HAP-1 (cell line): ENCODE results near the gene ATF5.
"Not testable (repeated sequence)": the region's sequence is repeated elsewhere in the genome, so short reads cannot be mapped to it uniquely, and the experiment has no call there.

Experiments used
- DNase-seq, 2 experiments: peaks; one replicate each; pipeline ENCODE4 v3.0.0-alpha.2; 2016 to 2020; ENCODE audit warnings: low spot score in 2 of 2
- H3K27me3 ChIP-seq: fragments of 250-450 bp; sonication (Bioruptor Pico); 2 replicates; pipeline ENCODE4 v1.5.1; 2020; ENCODE audit warnings: low read depth, mild to moderate bottlenecking, moderate library complexity
- H3K36me3 ChIP-seq: fragments of 250-450 bp; sonication (Bioruptor Pico); replicated peaks from 2 replicates; pipeline ENCODE4 v1.5.1; 2020; ENCODE audit warnings: mild to moderate bottlenecking
- H3K4me1 ChIP-seq: fragments of 250-450 bp; sonication (Bioruptor Pico); 2 replicates; pipeline ENCODE4 v1.5.1; 2020; ENCODE audit warnings: mild to moderate bottlenecking
- H3K4me3 ChIP-seq: fragments of 250-450 bp; sonication (Bioruptor Pico); 2 replicates; pipeline ENCODE4 v1.5.1; 2020; ENCODE audit warnings: mild to moderate bottlenecking, moderate library complexity
- H3K9me3 ChIP-seq: fragments of 250-450 bp; sonication (Bioruptor Pico); 2 replicates; pipeline ENCODE4 v1.5.1; 2020; ENCODE audit warnings: mild to moderate bottlenecking, moderate library complexity
- in situ Hi-C: fragments of 300-500 bp; cut with MboI; formaldehyde crosslinking; loops from 3 replicates; pipeline ENCODE4 v1.14.3; 2020; ENCODE audit warnings: low sequenced_read_pairs, inconsistent platforms, mixed read lengths

ATF5 gene

DNA sequence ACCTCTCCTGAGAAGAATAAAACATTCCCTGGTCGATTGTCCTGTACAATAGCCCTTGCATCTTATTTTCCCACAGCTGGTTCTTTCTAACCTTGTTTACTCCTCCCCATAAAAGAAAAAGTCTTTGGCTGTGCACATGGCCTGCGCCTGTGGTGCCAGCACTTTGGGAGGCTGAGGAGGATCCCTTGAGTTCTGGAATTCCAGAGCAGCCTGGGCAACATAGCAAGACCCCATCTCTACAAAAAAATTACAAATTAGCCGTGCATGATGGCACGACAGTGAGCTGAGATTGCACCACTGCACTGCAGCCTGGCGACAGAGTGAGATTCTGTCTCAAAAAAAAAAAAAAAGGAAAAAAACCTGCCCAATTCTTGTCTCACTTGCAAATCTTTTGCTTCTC lies 7.5 kb downstream of the ATF5 start:
- Histone ChIP-seq H3K27me3 (no peaks in the 10 kb centered on the region), H3K36me3 (no peaks in the 10 kb centered on the region), H3K4me3 (no peak overlapping the region), H3K4me1 (peaks cover 3% of the 10 kb centered on the region), H3K9me3 (no peaks in the 10 kb centered on the region)
- in situ Hi-C loops, result loop anchor here (5.0 kb wide), 1 partner anchor 46 kb away; no protein-coding TSS in a partner anchor
- DNase-seq, result no peak

DNA sequence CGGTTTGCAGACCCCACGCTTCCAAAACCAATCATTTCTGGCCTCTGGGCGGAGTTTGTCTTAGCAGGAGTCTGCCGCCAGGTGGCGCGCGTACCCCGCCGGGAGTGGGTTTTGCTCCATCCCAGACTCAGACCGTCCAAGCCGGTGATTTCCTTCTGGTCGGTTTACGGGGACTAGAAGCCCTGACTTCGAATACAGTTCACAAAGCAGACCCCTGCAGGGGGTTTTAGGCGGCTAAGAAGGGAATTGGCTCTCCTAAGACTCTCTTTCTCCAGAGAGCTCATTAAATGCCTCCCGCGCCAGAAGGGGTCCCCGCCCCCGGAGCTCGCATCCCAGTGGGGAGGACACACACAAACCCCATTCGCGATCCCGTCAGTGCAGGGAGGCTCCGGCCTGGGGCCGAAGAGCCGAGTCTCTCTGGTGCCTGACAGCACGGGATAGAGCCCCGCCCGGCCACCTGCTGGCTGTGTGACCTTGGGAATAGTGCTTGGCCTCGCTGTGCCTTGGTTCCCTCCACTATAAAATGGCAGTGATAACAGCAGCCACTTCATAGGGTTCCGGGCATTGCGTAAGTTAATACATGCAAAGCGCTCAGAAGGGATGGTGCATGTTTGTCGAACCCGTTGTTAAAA lies 8.9 kb downstream of the ATF5 start:
- Histone ChIP-seq H3K36me3 (no peaks in the 10 kb centered on the region), H3K27me3 (peaks cover 4% of the 10 kb centered on the region; the same call in 1 of the 2 replicates), H3K4me1 (peaks cover 3% of the 10 kb centered on the region), H3K9me3 (no peaks in the 10 kb centered on the region), H3K4me3 (peak overlapping the region; percentile 30)
- peak; percentile 70 to 90 for DNase-seq
- in situ Hi-C loops, result loop anchor here (5.0 kb wide), 1 partner anchor 44 kb away; no protein-coding TSS in a partner anchor

DNA sequence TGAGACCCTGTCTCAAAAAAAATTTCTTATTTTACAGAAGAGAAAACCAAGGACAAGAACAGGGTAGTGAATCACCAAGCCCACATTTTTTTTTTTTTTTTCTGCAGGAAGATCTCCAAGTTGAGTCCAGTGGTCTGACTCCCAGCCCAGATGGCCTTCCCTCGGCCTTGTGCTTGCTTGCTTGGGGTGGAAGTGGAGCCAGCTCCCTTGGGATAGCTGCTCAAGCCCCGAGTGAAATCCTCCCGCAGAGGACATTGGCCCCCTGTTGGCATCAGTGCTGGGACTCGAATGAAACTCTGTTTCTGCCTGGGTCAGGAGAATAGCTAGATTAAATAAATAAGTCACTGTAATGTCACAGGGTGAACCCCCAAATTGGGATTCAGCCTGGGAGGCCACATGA lies 9.7 kb downstream of the ATF5 start:
- in situ Hi-C loops, result loop anchor here (5.0 kb wide), 1 partner anchor 44 kb away; no protein-coding TSS in a partner anchor
- Histone ChIP-seq H3K9me3 (no peaks in the 10 kb centered on the region), H3K27me3 (peaks cover 12% of the 10 kb centered on the region; the same call in 1 of the 2 replicates), H3K36me3 (no peaks in the 10 kb centered on the region), H3K4me1 (peaks cover 3% of the 10 kb centered on the region), H3K4me3 (no peak overlapping the region)
- no peak for DNase-seq

DNA sequence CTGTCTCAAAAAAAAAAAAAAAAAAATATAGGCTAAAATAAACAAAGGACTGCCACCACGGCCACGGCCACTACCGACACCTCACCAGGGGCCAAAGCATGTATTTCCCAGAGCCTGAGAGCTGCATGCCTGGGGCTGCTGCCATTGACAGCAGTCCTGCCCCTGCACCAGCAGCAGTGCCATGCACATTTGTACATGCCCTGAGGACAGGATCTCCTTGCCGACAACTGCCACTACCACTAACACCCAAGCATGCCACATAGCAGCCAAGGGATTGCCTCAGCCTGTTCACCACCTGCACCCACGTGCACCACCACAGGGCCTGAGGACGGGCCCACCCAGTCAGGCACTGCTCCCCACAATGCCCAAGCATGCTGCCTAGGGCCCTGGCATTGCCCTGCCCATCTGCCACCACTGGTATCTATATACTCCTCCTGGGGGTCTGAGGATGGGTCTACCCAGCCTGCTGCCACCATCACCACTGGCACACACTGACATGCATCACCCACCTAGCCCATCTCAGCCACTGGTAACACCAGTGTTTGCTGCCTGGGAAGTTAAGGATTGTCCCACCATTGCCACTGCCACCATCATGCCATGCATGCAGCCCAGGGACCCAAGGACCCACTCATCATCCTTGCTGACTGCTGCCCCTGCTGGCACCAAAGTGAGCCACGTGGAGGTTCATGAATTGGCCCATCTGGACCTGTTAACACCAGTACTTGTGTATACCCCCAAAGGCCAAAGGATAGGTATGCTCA lies 10.9 kb downstream of the ATF5 start:
- Histone ChIP-seq H3K36me3 (no peaks in the 10 kb centered on the region), H3K27me3 (peaks cover 14% of the 10 kb centered on the region; the same call in 1 of the 2 replicates)
- in situ Hi-C loops, result loop anchor here (5.0 kb wide), 1 partner anchor 42 kb away; no protein-coding TSS in a partner anchor

DNA sequence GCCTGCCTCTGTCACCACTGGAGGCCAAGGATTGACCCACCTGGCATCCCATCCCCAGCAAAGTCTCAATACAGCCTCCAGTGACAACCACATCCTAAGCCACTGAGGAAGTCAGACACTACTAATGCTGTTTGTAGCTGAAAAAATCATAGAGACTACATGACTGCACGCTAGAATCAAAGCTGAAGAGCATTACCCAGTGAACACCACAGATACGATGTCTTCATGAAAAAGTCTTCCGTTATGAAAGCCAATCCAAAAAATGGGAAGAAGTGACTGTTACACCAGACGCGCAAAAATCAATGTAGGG lies 11.4 kb downstream of the ATF5 start:
- Histone ChIP-seq H3K4me1 (peaks cover 3% of the 10 kb centered on the region), H3K27me3 (peaks cover 14% of the 10 kb centered on the region; the same call in 1 of the 2 replicates), H3K36me3 (no peaks in the 10 kb centered on the region), H3K4me3 (no peak overlapping the region), H3K9me3 (no peaks in the 10 kb centered on the region)
- in situ Hi-C loops, result no loop called here
- DNase-seq, result no peak

More for the DNA sequence above, 10.9 kb downstream of the ATF5 start:
- peaks cover 3% of the 10 kb centered on the region for H3K4me1 ChIP-seq
- no peak for DNase-seq
- H3K9me3 ChIP-seq, result no peaks in the 10 kb centered on the region
- H3K4me3 ChIP-seq, result no peak overlapping the region

DNA sequence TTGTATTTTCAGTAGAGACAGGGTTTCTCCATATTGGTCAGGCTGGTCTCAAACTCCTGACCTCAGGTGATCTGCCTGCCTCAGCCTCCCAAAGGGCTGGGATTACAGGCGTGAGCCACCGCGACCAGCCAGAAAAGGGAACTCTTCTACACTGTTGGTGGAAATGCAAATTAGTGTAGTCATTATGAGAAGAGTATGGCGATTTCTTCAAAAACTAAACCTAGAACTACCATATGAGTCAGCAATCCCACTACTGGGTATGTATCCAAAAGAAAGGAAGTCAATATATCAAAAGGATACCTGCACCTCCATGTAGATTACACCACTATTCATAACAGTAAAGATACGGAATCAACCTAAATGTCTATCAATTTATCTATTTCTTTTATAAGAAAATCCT lies 15.6 kb downstream of the ATF5 start:
- H3K4me3 ChIP-seq, H3K4me1 ChIP-seq, in situ Hi-C loops, DNase-seq, H3K36me3 ChIP-seq, H3K9me3 ChIP-seq: not testable (repeated sequence)
- H3K27me3 ChIP-seq, result peaks cover 14% of the 10 kb centered on the region; the same call in 1 of the 2 replicates

DNA sequence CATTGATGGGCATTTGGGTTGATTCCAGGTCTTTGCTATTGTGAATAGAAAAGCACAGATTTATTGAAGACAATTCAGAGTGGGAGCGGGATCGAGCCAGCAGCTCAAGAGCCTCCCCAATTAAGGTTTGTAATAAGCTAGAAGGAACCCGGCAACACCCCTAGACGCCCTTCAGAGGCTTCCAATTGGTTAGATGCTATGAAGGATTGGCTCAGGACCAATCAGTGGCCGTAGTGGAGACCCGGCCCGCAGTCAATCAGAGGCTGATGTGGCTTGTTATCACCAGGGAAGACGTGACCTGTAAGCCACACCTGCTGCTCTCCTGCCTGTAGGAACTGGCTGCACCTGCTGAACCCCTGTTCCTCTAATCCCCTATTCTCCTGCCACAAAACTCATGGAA lies 17.4 kb downstream of the ATF5 start:
- H3K4me3 ChIP-seq, result no peak overlapping the region
- DNase-seq, result no peak
- peaks cover 14% of the 10 kb centered on the region; the same call in 1 of the 2 replicates for H3K27me3 ChIP-seq
- in situ Hi-C loops, result no loop called here
- H3K36me3 ChIP-seq, result no peaks in the 10 kb centered on the region
- H3K4me1 ChIP-seq, result no peaks in the 10 kb centered on the region
- H3K9me3 ChIP-seq, result no peaks in the 10 kb centered on the region

DNA sequence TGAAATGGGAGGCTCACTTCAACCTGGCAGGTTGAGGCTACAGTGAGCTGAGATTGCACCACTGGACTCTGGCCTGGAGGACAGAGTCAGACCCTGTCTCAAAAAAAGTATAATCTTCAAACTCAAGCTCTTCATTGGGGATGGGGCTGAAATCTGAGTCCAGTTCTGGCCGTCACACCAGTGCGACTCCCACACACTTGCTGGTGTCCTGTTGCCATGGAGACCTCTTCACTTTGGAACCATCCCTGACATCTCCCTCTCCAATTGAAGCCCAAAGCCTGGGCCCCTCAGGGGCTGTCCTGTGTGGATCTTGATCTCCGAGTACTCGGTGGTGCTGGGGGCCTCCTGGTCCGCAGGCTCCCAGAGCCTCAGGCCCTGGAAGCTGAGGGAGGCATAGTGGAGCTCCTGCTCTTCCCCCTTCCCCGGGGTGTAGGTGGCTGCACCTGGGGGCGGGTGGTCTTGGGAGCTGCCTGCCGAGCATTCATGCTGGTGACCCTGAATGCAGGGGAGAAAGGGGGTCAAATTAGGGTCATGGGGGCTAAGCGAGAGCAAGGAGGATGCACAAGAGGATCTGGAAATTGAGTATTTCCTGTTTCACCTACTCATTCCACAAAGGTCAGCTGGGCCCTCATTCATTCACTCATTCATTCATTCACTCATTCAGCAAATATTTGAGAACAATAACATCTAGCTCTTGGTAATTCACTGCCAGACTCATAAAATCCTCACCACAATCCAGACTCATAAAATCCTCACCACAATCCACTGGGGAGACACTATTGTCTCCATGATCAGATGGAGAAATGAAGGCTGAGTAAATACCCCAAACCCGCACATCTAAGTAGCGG lies 21.0 kb downstream of the ATF5 start:
- no peak for DNase-seq

DNA sequence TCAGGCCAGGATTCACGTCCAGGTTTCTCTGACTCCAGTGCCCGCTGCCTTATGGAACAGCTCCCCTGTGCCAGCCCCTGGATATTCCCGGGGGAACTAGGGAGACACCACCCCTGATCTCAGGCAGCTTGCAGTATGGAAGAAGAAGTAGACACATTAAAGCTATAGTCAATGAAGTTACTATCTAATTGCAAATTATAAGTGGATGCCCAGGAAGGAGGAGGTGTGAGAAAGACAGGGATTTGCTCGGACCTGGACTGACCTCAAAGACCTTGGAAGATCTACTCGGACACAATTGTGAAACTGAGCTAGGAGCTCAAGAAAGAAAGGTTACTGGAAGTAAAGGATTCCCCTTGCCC lies 21.6 kb downstream of the ATF5 start:
- H3K27me3 ChIP-seq, result no peaks in the 10 kb centered on the region
- no peaks in the 10 kb centered on the region for H3K4me1 ChIP-seq
- no peak for DNase-seq
- H3K36me3 ChIP-seq, result no peaks in the 10 kb centered on the region
- no peak overlapping the region for H3K4me3 ChIP-seq
- H3K9me3 ChIP-seq, result peaks cover 6% of the 10 kb centered on the region; the same call in 1 of the 2 replicates
- in situ Hi-C loops, result no loop called here

More for the DNA sequence above, 21.0 kb downstream of the ATF5 start:
- Histone ChIP-seq H3K36me3 (no peaks in the 10 kb centered on the region), H3K9me3 (peaks cover 6% of the 10 kb centered on the region; the same call in 1 of the 2 replicates), H3K4me1 (no peaks in the 10 kb centered on the region), H3K4me3 (no peak overlapping the region), H3K27me3 (no peaks in the 10 kb centered on the region)
- in situ Hi-C loops, result no loop called here

DNA sequence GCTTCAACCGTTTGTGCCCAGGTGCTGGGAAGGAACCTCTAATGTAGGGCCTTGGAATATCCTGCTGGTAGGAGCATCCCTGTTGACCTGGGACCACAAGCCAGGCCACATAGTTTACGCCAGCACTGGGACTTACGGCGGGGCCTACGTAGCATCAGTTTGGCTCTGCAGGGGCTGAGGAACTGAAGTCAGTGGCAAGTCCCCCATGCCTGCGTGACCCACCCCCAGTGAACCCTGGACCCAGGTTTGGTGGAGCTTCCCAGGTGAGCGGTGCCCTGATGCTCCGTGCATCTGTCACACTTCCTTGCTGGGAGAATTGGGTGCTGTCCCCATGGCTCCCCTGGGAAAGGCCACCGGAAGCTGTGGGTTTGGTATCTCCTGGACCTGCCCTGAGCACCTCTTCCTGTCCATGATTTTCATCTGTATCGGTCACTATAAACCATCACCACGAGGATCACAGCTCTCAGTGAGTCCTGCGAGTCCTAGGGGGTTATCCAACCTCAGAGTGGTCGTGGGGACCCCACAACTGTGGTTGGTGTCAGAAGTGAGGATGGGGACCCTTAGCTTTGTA lies 22.0 kb downstream of the ATF5 start:
- no peaks in the 10 kb centered on the region for H3K4me1 ChIP-seq
- peaks cover 6% of the 10 kb centered on the region; the same call in 1 of the 2 replicates for H3K9me3 ChIP-seq
- H3K36me3 ChIP-seq, result no peaks in the 10 kb centered on the region
- H3K4me3 ChIP-seq, result no peak overlapping the region
- no peaks in the 10 kb centered on the region for H3K27me3 ChIP-seq
- in situ Hi-C loops, result no loop called here
- DNase-seq, result no peak

DNA sequence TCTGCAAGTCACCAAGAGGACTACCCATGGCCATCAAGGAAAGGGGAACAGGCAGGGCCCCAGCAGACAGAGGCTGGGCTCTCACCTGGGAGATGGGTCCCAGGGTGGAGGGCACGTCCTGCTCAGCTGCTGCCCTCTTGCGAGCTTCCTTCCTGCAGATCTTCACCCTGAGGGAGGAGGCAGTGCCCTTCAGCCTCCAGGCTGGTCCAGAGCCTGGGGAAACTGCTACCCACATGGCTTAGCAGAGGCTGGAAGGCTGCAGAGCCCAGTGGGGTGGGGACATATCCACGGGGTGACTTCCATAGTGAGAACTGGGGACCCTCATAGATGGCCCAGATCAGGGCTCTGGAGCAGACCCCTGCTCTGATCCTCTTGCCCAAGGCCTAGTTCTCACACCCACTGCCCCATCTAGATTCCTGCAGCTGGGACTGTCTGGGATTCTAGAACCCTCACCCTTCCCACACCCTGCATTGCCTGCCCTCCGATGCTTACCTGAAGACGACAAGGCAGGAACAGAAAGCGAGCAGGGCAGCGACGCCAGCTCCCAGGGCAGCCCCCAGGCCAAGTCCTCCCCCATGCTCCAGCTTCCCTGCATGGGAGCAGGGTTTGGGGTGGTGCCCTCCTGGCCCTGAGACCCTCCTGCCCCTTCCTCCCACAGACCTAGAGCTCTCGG lies 22.9 kb downstream of the ATF5 start:
- DNase-seq, result no peak
- Histone ChIP-seq H3K4me1 (no peaks in the 10 kb centered on the region), H3K9me3 (peaks cover 6% of the 10 kb centered on the region; the same call in 1 of the 2 replicates), H3K4me3 (no peak overlapping the region), H3K27me3 (no peaks in the 10 kb centered on the region), H3K36me3 (no peaks in the 10 kb centered on the region)
- in situ Hi-C loops, result no loop called here

DNA sequence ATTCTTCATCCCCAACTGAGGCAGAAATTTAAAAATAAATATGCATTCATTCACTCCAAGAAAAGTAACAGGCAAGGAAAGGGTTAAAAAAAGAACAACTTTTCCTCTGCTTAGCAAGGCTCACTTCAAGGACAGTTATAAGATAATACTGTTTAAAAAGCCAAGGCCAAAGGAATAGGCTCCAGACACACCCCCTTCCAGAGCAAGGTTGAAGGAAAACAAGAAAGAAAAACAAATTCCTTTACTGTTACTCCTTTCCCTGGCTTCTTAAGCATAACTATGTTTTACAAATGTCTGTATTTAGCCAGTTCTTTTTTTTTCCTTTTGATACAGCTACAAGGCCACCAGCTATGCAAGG lies 23.5 kb downstream of the ATF5 start:
- Histone ChIP-seq H3K36me3 (no peaks in the 10 kb centered on the region), H3K4me3 (no peak overlapping the region), H3K4me1 (no peaks in the 10 kb centered on the region), H3K27me3 (no peaks in the 10 kb centered on the region), H3K9me3 (peaks cover 6% of the 10 kb centered on the region; the same call in 1 of the 2 replicates)
- no peak for DNase-seq
- in situ Hi-C loops, result no loop called here

DNA sequence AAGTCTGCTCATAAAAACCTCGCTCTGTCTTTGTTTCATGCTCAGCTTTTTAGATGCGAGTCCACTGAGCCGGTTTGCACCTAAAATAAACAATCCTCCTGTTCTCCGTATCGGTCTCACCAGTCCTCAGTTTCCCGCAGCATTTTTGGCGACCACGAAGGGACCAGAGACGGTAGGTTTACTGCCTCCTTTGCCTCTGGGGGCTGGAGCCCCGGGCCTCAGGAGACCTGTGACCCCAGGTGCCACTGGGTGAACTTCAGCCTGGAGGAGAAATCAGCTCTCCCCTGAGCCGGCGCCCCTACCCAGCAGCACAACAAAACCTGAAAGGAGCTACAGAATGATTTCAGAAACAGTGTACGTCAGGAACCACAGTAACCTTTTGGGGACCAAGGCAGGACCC lies 23.9 kb downstream of the ATF5 start:
- Histone ChIP-seq H3K27me3 (no peaks in the 10 kb centered on the region), H3K4me3 (no peak overlapping the region), H3K36me3 (no peaks in the 10 kb centered on the region), H3K4me1 (no peaks in the 10 kb centered on the region; the same call in 1 of the 2 replicates), H3K9me3 (peaks cover 6% of the 10 kb centered on the region; the same call in 1 of the 2 replicates)
- in situ Hi-C loops, result no loop called here
- DNase-seq, result no peak
